CD14-positive monocyte (primary cell): Measurements from ENCODE around the gene CDK7. TPM values are rescaled to one million over a fixed set of nuclear protein-coding genes. Genes with fewer than 3 reads are reported as not detected.
A peak's percentile ranks its signal among the peaks of the same experiment; 100 is the strongest.

Experiments
- DNase-seq, 3 donors: peaks; one replicate each; pipeline ENCODE4 v3.0.0-alpha.2; 2011 to 2022
- H2AFZ ChIP-seq: 2 replicates; pipeline ENCODE4 v1.6.0; 2012; ENCODE audit warnings: mild to moderate bottlenecking, low read depth, low read length, inconsistent platforms; ENCODE audit not compliant: insufficient read depth, poor library complexity, severe bottlenecking
- H3K27ac ChIP-seq, 2 donors: 1 replicate in 1 of 2; 2 replicates in 1 of 2; pipeline ENCODE4 v1.5.1; 2012 to 2013; ENCODE audit warnings: low read length in 2 of 2, control low read depth in 1 of 2, inconsistent platforms in 1 of 2, low read depth in 1 of 2, mild to moderate bottlenecking in 1 of 2
- H3K27me3 ChIP-seq, 2 donors: one replicate each; pipeline versions ENCODE4 v1.6.0 to v1.6.1; 2011 to 2013; ENCODE audit warnings: low read length in 2 of 2; ENCODE audit not compliant: control insufficient read depth in 2 of 2, insufficient read depth in 2 of 2
- H3K36me3 ChIP-seq, 2 donors: replicated peaks in 1 of 2; 1 replicate in 1 of 2; 2 replicates in 1 of 2; pipeline versions ENCODE4 v1.5.1 to v1.6.1; 2012 to 2013; ENCODE audit warnings: low read length in 2 of 2, control low read depth in 1 of 2, inconsistent platforms in 1 of 2, mild to moderate bottlenecking in 1 of 2; ENCODE audit not compliant: insufficient read depth in 2 of 2, control insufficient read depth in 1 of 2
- H3K4me1 ChIP-seq, 2 donors: 1 replicate in 1 of 2; 2 replicates in 1 of 2; pipeline versions ENCODE4 v1.5.1 to v1.6.1; 2012 to 2013; ENCODE audit warnings: low read length in 2 of 2, control low read depth in 1 of 2, inconsistent platforms in 1 of 2, mild to moderate bottlenecking in 1 of 2, moderate library complexity in 1 of 2; ENCODE audit not compliant: insufficient read depth in 2 of 2, control insufficient read depth in 1 of 2
- H3K4me2 ChIP-seq: replicated peaks from 2 replicates; pipeline ENCODE3; 2012; ENCODE audit warnings: low read length, moderate library complexity, mild to moderate bottlenecking; ENCODE audit not compliant: poor library complexity, severe bottlenecking; ENCODE audit errors: extremely low read depth
- H3K4me3 ChIP-seq, 3 experiments: fragments of 200-600 bp in 1 of 3; sonication (generic) in 1 of 3; replicated peaks in 1 of 3; 1 replicate in 2 of 3; 2 replicates in 1 of 3; pipeline ENCODE4 v1.5.1; 2011 to 2013; ENCODE audit warnings: low read length in 3 of 3, mild to moderate bottlenecking in 3 of 3, control low read depth in 2 of 3, low read depth in 2 of 3, inconsistent platforms in 1 of 3, moderate library complexity in 1 of 3
- H3K79me2 ChIP-seq: 2 replicates; pipeline ENCODE4 v1.6.0; 2012; ENCODE audit warnings: mild to moderate bottlenecking, control low read depth, inconsistent platforms, low read length, moderate library complexity; ENCODE audit not compliant: insufficient read depth
- H3K9ac ChIP-seq: 2 replicates; pipeline ENCODE4 v1.6.0; 2017; ENCODE audit warnings: low read length, mild to moderate bottlenecking; ENCODE audit not compliant: insufficient read depth, poor library complexity, severe bottlenecking
- H3K9me3 ChIP-seq, 2 donors: replicated peaks in 1 of 2; 1 replicate in 1 of 2; 2 replicates in 1 of 2; pipeline versions ENCODE4 v1.5.1 to v1.6.1; 2012 to 2013; ENCODE audit warnings: low read length in 2 of 2, control low read depth in 1 of 2; ENCODE audit not compliant: control insufficient read depth in 1 of 2, insufficient read depth in 1 of 2
- H4K20me1 ChIP-seq: 2 replicates; pipeline ENCODE4 v1.6.0; 2012; ENCODE audit warnings: mild to moderate bottlenecking, low read length, control low read depth, moderate library complexity; ENCODE audit not compliant: insufficient read depth
- H3K27ac Mint-ChIP-seq, 7 donors: one replicate each; pipeline ENCODE4 v1.8.0; 2020; ENCODE audit warnings: mild to moderate bottlenecking in 7 of 7, mixed read lengths in 7 of 7, moderate library complexity in 6 of 7, inconsistent platforms in 2 of 7
- H3K27me3 Mint-ChIP-seq, 3 donors: one replicate each; pipeline ENCODE4 v1.8.0; 2021 to 2022; ENCODE audit warnings: low read depth in 3 of 3, mild to moderate bottlenecking in 3 of 3, mixed read lengths in 3 of 3, moderate library complexity in 3 of 3, inconsistent platforms in 1 of 3
- H3K36me3 Mint-ChIP-seq, 2 donors: one replicate each; pipeline ENCODE4 v1.8.0; 2020; ENCODE audit warnings: mixed read lengths in 2 of 2, inconsistent platforms in 1 of 2, mild to moderate bottlenecking in 1 of 2
- H3K4me1 Mint-ChIP-seq: one replicate; pipeline ENCODE4 v1.8.0; 2020; ENCODE audit warnings: mild to moderate bottlenecking, mixed read lengths
- H3K4me3 Mint-ChIP-seq, 2 donors: one replicate each; pipeline ENCODE4 v1.8.0; 2020; ENCODE audit warnings: mild to moderate bottlenecking in 2 of 2, mixed read lengths in 2 of 2, moderate library complexity in 1 of 2
- H3K9me3 Mint-ChIP-seq, 7 donors: one replicate each; pipeline ENCODE4 v1.8.0; 2020 to 2022; ENCODE audit warnings: mixed read lengths in 7 of 7, mild to moderate bottlenecking in 6 of 7, moderate library complexity in 6 of 7, inconsistent platforms in 2 of 7
- WGBS: methylation state at CpG from one replicate; pipeline ENCODE4 v1.1.5; 2013; ENCODE audit warnings: missing lambda C conversion rate; ENCODE audit not compliant: insufficient coverage; 5-methylcytosine and 5-hydroxymethylcytosine counted together
- intact Hi-C, 2 donors: fragments of 100-400 bp; cut with micrococcal nuclease; formaldehyde crosslinking; loops; one replicate each; pipeline versions ENCODE4 v1.15.0 to v1.15.1; 2023
- polyA plus RNA-seq, 3 donors: library from polyadenylated mRNA; depleted of rRNA in 1 of 3; unstranded in 2 of 3; stranded (reverse) in 1 of 3; fragments of 300-500 nt in 2 of 3; fragments of >200 nt in 1 of 3; fragmentation: Illumina TruSeq in 2 of 3; gene quantifications; 1 replicate in 2 of 3; 2 replicates in 1 of 3; pipeline ENCODE4 v1.2.3, GENCODE V29; 2012 to 2021
- TF ChIP-seq, protein P1 (sequence below): fragments of 200-600 bp; IDR thresholded peaks from one replicate; pipeline ENCODE4 v1.8.0; 2022; ENCODE audit warnings: antibody characterized with exemption, mild to moderate bottlenecking

CDK7 gene
- polyA plus RNA-seq, 3 donors, result 12.4 to 20.4 (median 14.4) TPM

DNA sequence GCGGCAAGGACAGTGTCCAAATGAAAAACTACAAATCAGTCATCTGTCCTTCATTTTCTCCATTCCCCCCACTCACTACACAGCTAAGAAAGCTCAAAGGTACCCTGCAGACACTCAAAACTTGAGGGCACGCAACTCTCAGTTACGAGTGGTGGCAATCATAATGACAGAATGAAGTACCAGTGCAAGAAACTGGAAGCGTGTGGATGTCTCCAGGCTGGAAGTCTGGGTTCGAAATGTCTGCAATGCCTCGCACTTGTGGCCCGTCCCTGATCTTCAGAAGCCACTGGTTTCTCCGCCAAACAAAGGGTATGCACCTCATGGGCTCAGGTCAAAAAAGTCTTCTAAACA lies 45.9 kb upstream of the CDK7 start:
- no peaks in the 10 kb centered on the region for H3K79me2 ChIP-seq
- WGBS, result 25% methylated on average over 7 of the region's 8 CpGs
- peaks cover 12 to 17% of the 10 kb centered on the region in 2 donors for H3K4me1 ChIP-seq
- no peaks in the 10 kb centered on the region for H3K36me3 ChIP-seq
- H3K4me3 ChIP-seq, result peak overlapping the region; percentile 84 to 99 (median 88)
- no peaks in the 10 kb centered on the region for H3K9me3 ChIP-seq
- H3K4me3 Mint-ChIP-seq, result peak overlapping the region; percentile 93 to 97
- peak overlapping the region; percentile 92 for H3K4me2 ChIP-seq
- peak overlapping the region; percentile 68 for H3K9ac ChIP-seq
- intact Hi-C loops, result loop anchor here in 1 of 2 donors (2.0 kb wide), 1 partner anchor 22 kb away; the partner anchor contains the start of gene CCNB1
- H3K27me3 Mint-ChIP-seq, result peaks cover 0 to 2% (median 0%) of the 10 kb centered on the region in 3 donors
- H3K27me3 ChIP-seq, result no peaks in the 10 kb centered on the region
- peak overlapping the region; percentile 57 to 89 for H3K27ac ChIP-seq
- peak overlapping the region; percentile 88 to 97 (median 95) for H3K27ac Mint-ChIP-seq
- no peak for DNase-seq
- H4K20me1 ChIP-seq, result no peaks in the 10 kb centered on the region
- no peaks in the 10 kb centered on the region for H3K9me3 Mint-ChIP-seq
- TF ChIP-seq, protein P1, sequence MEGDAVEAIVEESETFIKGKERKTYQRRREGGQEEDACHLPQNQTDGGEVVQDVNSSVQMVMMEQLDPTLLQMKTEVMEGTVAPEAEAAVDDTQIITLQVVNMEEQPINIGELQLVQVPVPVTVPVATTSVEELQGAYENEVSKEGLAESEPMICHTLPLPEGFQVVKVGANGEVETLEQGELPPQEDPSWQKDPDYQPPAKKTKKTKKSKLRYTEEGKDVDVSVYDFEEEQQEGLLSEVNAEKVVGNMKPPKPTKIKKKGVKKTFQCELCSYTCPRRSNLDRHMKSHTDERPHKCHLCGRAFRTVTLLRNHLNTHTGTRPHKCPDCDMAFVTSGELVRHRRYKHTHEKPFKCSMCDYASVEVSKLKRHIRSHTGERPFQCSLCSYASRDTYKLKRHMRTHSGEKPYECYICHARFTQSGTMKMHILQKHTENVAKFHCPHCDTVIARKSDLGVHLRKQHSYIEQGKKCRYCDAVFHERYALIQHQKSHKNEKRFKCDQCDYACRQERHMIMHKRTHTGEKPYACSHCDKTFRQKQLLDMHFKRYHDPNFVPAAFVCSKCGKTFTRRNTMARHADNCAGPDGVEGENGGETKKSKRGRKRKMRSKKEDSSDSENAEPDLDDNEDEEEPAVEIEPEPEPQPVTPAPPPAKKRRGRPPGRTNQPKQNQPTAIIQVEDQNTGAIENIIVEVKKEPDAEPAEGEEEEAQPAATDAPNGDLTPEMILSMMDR, result no peak
- peak overlapping the region; percentile 100 for H2AFZ ChIP-seq
- H3K36me3 Mint-ChIP-seq, result peaks cover 0 to 3% of the 10 kb centered on the region in 2 donors
- peaks cover 14% of the 10 kb centered on the region for H3K4me1 Mint-ChIP-seq

DNA sequence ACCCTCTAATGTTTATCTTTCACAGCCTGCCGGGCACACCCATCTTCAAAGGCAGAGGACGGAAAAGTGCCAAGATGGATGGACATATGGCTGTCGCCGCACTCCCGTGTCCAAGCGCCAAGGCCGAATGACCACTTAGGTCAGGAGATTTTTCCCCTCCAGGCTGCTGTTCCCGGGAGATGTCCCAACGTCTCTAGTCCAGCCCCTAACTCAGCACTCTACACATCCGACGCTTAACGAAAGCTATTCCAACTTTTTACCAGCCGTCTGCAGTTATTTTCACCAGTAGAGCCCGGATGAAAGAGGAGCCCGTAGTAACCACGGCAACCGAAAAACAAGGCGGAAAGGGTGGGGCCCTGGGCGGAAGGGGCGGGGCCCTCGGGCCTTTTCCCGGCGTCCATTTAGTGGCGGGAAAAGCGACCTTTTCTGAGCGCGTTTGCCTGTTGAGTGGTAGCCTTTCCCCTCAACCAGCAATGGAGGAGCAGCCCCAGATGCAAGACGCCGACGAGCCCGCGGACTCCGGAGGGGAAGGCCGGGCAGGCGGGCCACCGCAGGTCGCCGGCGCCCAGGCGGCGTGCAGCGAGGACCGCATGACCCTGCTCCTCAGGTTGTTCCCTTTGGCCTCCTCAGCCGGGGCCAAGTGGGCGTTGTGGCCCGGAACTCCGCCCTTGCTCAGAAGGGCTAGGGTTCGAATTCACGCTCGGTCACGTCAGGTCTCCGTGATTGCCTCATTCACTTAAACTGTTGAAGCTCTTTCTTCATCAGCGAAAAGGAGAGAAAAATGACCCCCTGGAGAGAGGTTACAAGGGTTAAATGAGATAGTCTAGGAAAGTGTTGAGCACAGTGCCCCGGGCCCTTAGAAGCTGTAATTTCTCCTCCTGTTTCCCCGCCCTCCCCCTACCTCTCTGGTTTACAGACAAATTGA lies 45.3 kb upstream of the CDK7 start, which contains the start of gene CENPH:
TSS of gene CENPH (plus strand) at position 422 of the 925 bp plus-strand sequence. CDS start at position 474, 52 bp downstream.
- Mint-ChIP-seq H3K27me3 (peaks cover 0 to 2% (median 0%) of the 10 kb centered on the region in 3 donors), H3K36me3 (peaks cover 0 to 3% of the 10 kb centered on the region in 2 donors), H3K4me3 (peak within 1 kb of the TSS; percentile 93 to 97), H3K9me3 (no peaks in the 10 kb centered on the region), H3K4me1 (peaks cover 14% of the 10 kb centered on the region), H3K27ac (peak within 1 kb of the TSS; percentile 88 to 97 (median 95))
- Histone ChIP-seq H3K4me3 (peak within 1 kb of the TSS; percentile 84 to 99 (median 88)), H3K9ac (peak within 1 kb of the TSS; percentile 68), H3K4me2 (peak within 1 kb of the TSS; percentile 92), H4K20me1 (no peaks in the 10 kb centered on the region), H3K4me1 (peaks cover 12 to 17% of the 10 kb centered on the region in 2 donors), H3K9me3 (no peaks in the 10 kb centered on the region), H3K27ac (peak within 1 kb of the TSS; percentile 57 to 89), H2AFZ (peak within 1 kb of the TSS; percentile 100), H3K36me3 (no peaks in the 10 kb centered on the region), H3K27me3 (no peaks in the 10 kb centered on the region), H3K79me2 (no peaks in the 10 kb centered on the region)
- intact Hi-C loops, result loop anchor here in 1 of 2 donors (2.0 kb wide), 2 partner anchors 23 to 27 kb away; partner anchors contain the start of gene CCNB1
- TF ChIP-seq, protein P1, result no peak
- DNase-seq, result peak; percentile 78 to 81 (median 79)
- WGBS, result under 1% methylated on average over 50 of the region's 55 CpGs
